GM18520 (cell line): ENCODE results near the gene KLHL29.
A peak's percentile ranks its signal among the peaks of the same experiment; 100 is the strongest.
"Not testable (repeated sequence)": the region's sequence is repeated elsewhere in the genome, so short reads cannot be mapped to it uniquely, and the experiment has no call there.

Experiments used
- ATAC-seq: cut with Tn5 transposase; IDR thresholded peaks from one replicate; pipeline ENCODE4 v1.9.1; 2021; ENCODE audit not compliant: unreplicated experiment

The KLHL29 gene

GRCh38 chr2:23367760-23368159 lies 17.2 kb upstream of the KLHL29 start:
- no peak for ATAC-seq

- ATAC-seq, result no peak
Observed at GRCh38 chr2:23373666-23374065, 11.3 kb upstream of the KLHL29 start.

- no peak for ATAC-seq
Observed at GRCh38 chr2:23375448-23375847, 9.5 kb upstream of the KLHL29 start.

GRCh38 chr2:23376075-23376474 lies 8.9 kb upstream of the KLHL29 start:
- no peak for ATAC-seq

- no peak for ATAC-seq
Observed at GRCh38 chr2:23376972-23377371, 8.0 kb upstream of the KLHL29 start.

GRCh38 chr2:23377771-23378170 lies 7.2 kb upstream of the KLHL29 start:
- no peak for ATAC-seq

- no peak for ATAC-seq
Observed at GRCh38 chr2:23378496-23378895, 6.5 kb upstream of the KLHL29 start.

GRCh38 chr2:23379220-23379695 lies 5.7 kb upstream of the KLHL29 start:
- peak; percentile 47 for ATAC-seq

- no peak for ATAC-seq
Observed at GRCh38 chr2:23380562-23381065, 4.4 kb upstream of the KLHL29 start.

- no peak for ATAC-seq
Observed at GRCh38 chr2:23381084-23381483, 3.9 kb upstream of the KLHL29 start.

GRCh38 chr2:23381485-23381884 lies 3.5 kb upstream of the KLHL29 start:
- ATAC-seq, result no peak

- ATAC-seq, result no peak
Observed at GRCh38 chr2:23383100-23383499, 1.9 kb upstream of the KLHL29 start.

GRCh38 chr2:23385351-23385747 lies 370 bp downstream of the KLHL29 start:
- ATAC-seq, result peak; percentile 14

GRCh38 chr2:23385748-23386338 lies 864 bp downstream of the KLHL29 start:
- peak; percentile 5 for ATAC-seq

- ATAC-seq, result no peak
Observed at GRCh38 chr2:23386339-23387220, 1.6 kb downstream of the KLHL29 start.

- ATAC-seq, result no peak
Observed at GRCh38 chr2:23387221-23387550, 2.2 kb downstream of the KLHL29 start.

- no peak for ATAC-seq
Observed at GRCh38 chr2:23387845-23388244, 2.9 kb downstream of the KLHL29 start.

- no peak for ATAC-seq
Observed at GRCh38 chr2:23388294-23388693, 3.3 kb downstream of the KLHL29 start.

- no peak for ATAC-seq
Observed at GRCh38 chr2:23388756-23389514, 4.0 kb downstream of the KLHL29 start.

GRCh38 chr2:23390152-23390551 lies 5.2 kb downstream of the KLHL29 start:
- no peak for ATAC-seq

- not testable (repeated sequence) for ATAC-seq
Observed at GRCh38 chr2:23391237-23391736, 6.3 kb downstream of the KLHL29 start.
